ENCODE data around the gene BSCL2.

Gene BSCL2

GRCh38 chr11:62673196-62673525 is 34.1 kb downstream of the BSCL2 start:
- no peak overlapping the region for H3K4me3 ChIP-seq (ENCODE audit: low read depth, low read length)
- no peak for TF ChIP-seq CTCF (IDR thresholded peaks at IDR 0.05; ENCODE audit: low read depth, low read length)

- H3K4me3 ChIP-seq (ENCODE audit: low read depth, low read length): peak within 1 kb of the TSS; percentile 75
- no peak for TF ChIP-seq CTCF (IDR thresholded peaks at IDR 0.05; ENCODE audit: low read depth, low read length)
These were observed 35.4 kb downstream of the BSCL2 start, which contains the start of the genes LBHD1 and UQCC3 for GRCh38 chr11:62671608-62672389. TSS of gene LBHD1 (minus strand) at chr11:62672267. CDS start at chr11:62670031, 2,236 bp downstream. TSS of gene UQCC3 (plus strand) at chr11:62671673. CDS start at chr11:62671746, 73 bp downstream.

GRCh38 chr11:62671236-62671607 is 36.0 kb downstream of the BSCL2 start:
- peak overlapping the region; percentile 75 for H3K4me3 ChIP-seq (ENCODE audit: low read depth, low read length)
- TF ChIP-seq CTCF (IDR thresholded peaks at IDR 0.05; ENCODE audit: low read depth, low read length): no peak

GRCh38 chr11:62669420-62670161 is 37.6 kb downstream of the BSCL2 start:
- TF ChIP-seq CTCF (IDR thresholded peaks at IDR 0.05; ENCODE audit: low read depth, low read length): no peak
- H3K4me3 ChIP-seq (ENCODE audit: low read depth, low read length): no peak overlapping the region

- H3K4me3 ChIP-seq (ENCODE audit: low read depth, low read length): no peak overlapping the region
These were observed 39.8 kb downstream of the BSCL2 start for GRCh38 chr11:62667460-62667859.

GRCh38 chr11:62666259-62666926 is 40.8 kb downstream of the BSCL2 start:
- TF ChIP-seq CTCF (IDR thresholded peaks at IDR 0.05; ENCODE audit: low read depth, low read length): no peak
- peak overlapping the region; percentile 89 for H3K4me3 ChIP-seq (ENCODE audit: low read depth, low read length)

More at GRCh38 chr11:62667460-62667859, 39.8 kb downstream of the BSCL2 start:
- no peak for TF ChIP-seq CTCF (IDR thresholded peaks at IDR 0.05; ENCODE audit: low read depth, low read length)

All from WI38 (cell line).